Esophagus muscularis mucosa (tissue), 4 donors: ENCODE measurements around the gene RNF213.

ENCODE experiments used
- CTCF ChIP-seq, 3 experiments: fragments of 200-600 bp in 2 of 3; fragments of 450-650 bp in 1 of 3; sonication (generic) in 2 of 3; IDR thresholded peaks; one replicate each; pipeline ENCODE4 v1.5.1; 2017 to 2019; ENCODE audit warnings: antibody characterized with exemption in 3 of 3, mild to moderate bottlenecking in 2 of 3, moderate library complexity in 1 of 3
- EP300 ChIP-seq: sonication (generic); formaldehyde crosslinking; IDR thresholded peaks from one replicate; pipeline ENCODE4 v1.6.1; 2017; ENCODE audit warnings: antibody characterized with exemption
- POLR2AphosphoS5 ChIP-seq, 2 donors: sonication (generic); formaldehyde crosslinking; IDR thresholded peaks; one replicate each; pipeline ENCODE4 v1.6.1; 2017; ENCODE audit warnings: antibody characterized with exemption in 2 of 2

- TF ChIP-seq EP300 (no peak), CTCF (IDR thresholded peaks at IDR 0.05) (no peak), POLR2AphosphoS5 (IDR thresholded peaks at IDR 0.05) (no peak)
Observed at GRCh38 chr17:80323982-80324381, 63.3 kb downstream of the RNF213 start.
